Transverse colon (tissue), 4 donors: Measurements from ENCODE around the gene PAGE1.

Source experiments
- EP300 ChIP-seq: sonication (generic); formaldehyde crosslinking; IDR thresholded peaks from one replicate; pipeline ENCODE4 v1.6.1; 2017; ENCODE audit warnings: antibody characterized with exemption, low read depth
- POLR2AphosphoS5 ChIP-seq, 3 donors: sonication (generic); formaldehyde crosslinking; IDR thresholded peaks; one replicate each; pipeline ENCODE4 v1.6.1; 2016; ENCODE audit warnings: antibody characterized with exemption in 3 of 3
- TF ChIP-seq, protein P1 (sequence below), 5 experiments: fragments of 200-600 bp in 3 of 5; fragments of 450-650 bp in 2 of 5; sonication (generic) in 3 of 5; IDR thresholded peaks; 1 replicate in 2 of 5; 2 replicates in 3 of 5; pipeline ENCODE4 v1.5.1; 2016 to 2017; ENCODE audit warnings: antibody characterized with exemption in 5 of 5, inconsistent platforms in 3 of 5, mild to moderate bottlenecking in 2 of 5, moderate library complexity in 1 of 5

DNA sequence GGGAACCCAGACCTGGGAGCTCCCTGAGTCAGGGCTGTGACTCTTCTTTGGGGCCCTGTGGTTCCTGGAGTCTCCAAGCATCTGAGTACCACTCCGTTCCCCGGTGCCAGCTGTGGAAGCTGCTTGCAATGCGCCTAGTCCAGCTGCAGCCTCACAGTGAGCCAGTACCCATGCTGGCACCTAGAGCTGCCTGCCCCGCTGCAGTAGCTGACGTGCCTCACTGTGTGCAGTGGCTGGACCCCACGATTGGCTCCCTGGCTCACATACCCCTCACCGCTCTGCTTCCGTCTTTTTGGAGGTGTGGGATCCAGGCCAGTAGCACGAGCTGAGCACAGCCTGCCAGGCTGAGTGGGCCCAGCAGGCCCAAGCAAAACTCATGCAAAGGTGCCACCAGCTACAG, 32.1 kb upstream of the PAGE1 start:
- TF ChIP-seq, protein P1, sequence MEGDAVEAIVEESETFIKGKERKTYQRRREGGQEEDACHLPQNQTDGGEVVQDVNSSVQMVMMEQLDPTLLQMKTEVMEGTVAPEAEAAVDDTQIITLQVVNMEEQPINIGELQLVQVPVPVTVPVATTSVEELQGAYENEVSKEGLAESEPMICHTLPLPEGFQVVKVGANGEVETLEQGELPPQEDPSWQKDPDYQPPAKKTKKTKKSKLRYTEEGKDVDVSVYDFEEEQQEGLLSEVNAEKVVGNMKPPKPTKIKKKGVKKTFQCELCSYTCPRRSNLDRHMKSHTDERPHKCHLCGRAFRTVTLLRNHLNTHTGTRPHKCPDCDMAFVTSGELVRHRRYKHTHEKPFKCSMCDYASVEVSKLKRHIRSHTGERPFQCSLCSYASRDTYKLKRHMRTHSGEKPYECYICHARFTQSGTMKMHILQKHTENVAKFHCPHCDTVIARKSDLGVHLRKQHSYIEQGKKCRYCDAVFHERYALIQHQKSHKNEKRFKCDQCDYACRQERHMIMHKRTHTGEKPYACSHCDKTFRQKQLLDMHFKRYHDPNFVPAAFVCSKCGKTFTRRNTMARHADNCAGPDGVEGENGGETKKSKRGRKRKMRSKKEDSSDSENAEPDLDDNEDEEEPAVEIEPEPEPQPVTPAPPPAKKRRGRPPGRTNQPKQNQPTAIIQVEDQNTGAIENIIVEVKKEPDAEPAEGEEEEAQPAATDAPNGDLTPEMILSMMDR (IDR thresholded peaks at IDR 0.05): no peak
- TF ChIP-seq POLR2AphosphoS5 (IDR thresholded peaks at IDR 0.05) (no peak), EP300 (no peak)
